Activated T-cell treated with anti-CD3 and anti-CD28 coated beads, Interleukin-2, amount 50 U/mL, for 48 hours (primary cell): ENCODE results near the gene ASTN2.

ENCODE experiments used
- DNase-seq, 2 experiments: peaks; one replicate each; pipeline ENCODE4 v3.0.0-alpha.2; 2020

Gene ASTN2

GRCh38 chr9:117234103-117234502, 180.8 kb downstream of the ASTN2 start:
- DNase-seq, result no peak

DNA sequence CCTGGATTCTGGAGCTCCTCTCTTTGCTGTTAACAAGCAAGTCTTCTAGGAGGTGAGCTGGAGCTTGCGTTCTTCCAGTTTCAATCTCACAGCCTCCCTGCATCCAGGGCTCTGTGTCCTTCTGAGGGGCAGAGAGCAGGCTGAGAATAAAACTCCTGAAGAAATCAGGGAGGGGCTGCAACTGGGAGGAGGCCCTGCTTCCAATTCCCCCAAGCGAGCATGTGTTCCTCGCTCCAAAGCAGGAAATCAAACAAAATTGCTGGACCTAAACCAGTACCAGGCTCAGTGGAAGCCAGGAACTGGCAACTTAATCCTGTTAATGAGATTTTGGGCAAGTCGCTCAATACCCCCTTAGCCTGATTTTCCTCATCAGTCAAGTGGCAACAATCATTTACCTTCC, 181.8 kb downstream of the ASTN2 start:
- no peak for DNase-seq

DNA sequence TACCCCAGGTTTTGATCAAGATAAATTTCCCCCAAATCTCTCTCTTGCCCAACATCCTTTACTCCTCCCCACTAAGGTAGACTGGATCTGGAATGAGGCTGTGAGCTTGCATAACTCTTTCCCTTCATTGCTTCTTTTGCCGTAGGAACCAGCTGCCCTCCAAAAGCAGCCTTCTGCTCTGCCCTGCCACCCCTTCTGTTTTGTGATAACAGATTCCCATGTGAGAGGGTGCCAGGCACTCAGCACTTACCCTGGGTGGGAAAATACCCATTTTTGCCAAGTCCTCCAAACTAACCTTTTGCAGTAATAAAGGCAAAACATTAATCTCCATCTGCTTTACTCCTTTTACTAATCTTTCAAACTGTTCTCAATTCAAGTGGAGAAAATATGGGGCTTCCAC, 182.6 kb downstream of the ASTN2 start:
- DNase-seq, result no peak

GRCh38 chr9:117231012-117231411, 183.8 kb downstream of the ASTN2 start:
- DNase-seq, result no peak

DNA sequence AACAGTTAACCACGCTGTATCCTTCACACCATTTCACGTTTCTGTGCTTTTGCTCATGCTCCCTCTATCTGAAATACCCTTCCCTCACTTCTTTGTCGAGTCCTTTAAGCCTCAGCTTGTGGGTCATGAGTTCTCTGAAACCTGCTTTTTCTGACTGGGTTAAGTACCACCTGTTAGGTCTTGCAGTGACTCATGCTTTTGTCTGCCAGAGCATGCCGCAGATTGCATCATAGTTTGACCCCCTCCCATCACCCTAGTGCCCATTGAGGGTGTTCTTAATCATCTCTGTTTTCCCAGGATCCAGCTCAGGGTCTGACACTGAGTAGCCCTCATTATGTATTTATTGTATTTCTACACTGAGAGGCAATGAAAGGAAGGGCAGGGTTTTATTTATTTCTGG, 190.2 kb downstream of the ASTN2 start:
- DNase-seq, result no peak

- no peak for DNase-seq
Measured at GRCh38 chr9:117218951-117219350, 195.9 kb downstream of the ASTN2 start.

- no peak for DNase-seq
Measured at GRCh38 chr9:117214416-117214815, 200.4 kb downstream of the ASTN2 start.

DNA sequence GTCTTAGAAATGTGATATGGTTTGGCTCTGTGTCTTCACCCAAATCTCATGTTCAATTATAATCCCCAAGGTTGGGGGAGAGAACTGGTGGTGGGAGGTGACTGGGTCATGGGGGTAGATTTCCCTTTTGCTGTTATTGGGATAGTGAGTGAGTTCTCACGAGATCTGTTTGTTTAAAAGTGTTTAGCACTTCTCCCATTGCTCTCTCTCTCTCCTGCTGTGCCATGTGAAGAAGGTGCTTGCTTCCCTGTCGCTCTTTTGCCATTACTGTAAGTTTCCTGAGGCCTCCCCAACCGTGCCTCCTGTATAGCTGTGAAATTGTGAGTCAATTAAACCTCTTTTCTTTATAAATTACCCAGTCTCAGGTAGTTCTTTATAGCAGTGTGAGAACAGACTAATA, 203.6 kb downstream of the ASTN2 start:
- no peak for DNase-seq

- DNase-seq, result no peak
Measured at GRCh38 chr9:117205806-117206205, 209.1 kb downstream of the ASTN2 start.

GRCh38 chr9:117204971-117205370, 209.9 kb downstream of the ASTN2 start:
- DNase-seq, result no peak

GRCh38 chr9:117191504-117192261, 223.2 kb downstream of the ASTN2 start:
- DNase-seq, result no peak

DNA sequence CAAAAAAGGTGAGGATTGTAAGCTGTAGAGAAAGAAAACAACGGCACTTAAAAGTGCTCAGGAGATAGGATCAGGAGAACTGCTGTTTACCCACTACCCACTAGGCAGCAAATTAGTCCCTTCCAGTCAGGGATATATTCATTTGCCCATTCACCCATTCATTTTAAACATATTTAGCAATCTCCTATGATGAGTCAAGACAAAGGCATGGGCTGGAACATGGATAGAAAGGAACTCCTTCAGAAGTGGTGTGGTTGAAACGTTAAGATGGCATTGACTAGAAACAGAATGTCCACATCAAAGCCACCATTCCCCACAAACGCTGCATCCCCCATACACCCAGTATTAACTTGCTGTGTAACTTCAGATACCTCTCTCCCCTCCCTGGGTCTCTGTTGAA, 225.7 kb downstream of the ASTN2 start:
- no peak for DNase-seq

DNA sequence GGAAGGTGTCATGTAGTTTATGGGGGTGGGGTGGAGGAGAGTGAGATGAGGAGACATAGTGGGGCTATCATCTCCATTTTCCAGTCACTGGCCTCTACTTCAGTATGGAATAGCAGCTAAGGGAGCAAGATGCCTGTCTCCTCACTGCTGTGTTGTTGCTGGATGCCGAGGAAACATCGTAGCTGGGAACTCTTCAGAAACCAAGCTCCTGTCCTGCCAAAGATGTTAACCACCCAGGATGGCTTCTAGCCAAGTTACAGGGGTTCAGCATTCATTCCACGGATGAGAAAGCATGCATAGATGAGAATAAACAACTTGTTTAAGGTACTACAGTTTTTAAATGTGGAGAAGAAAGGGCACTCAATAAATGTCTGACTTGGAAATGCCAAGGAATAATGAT, 226.5 kb downstream of the ASTN2 start:
- DNase-seq, result no peak

DNA sequence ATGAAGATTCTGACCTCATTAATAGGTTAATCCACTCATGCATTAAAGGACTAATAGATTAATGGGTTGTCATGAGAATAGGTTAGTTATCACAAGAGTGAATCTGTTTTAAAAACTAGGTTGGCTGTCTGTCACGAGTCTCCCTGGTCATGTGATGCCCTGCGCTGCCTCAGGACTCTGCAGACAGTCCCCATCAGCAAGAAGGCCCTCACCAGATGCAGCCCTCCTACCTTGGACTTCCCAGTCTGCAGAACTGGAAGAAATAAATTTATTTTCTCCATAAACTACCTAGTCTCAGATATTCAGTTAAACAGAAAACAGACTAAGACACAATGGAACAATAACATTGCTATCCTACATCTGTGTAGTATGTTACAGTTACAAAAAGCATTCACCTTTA, 227.4 kb downstream of the ASTN2 start:
- DNase-seq, result no peak

GRCh38 chr9:117184173-117184572, 230.7 kb downstream of the ASTN2 start:
- no peak for DNase-seq

- DNase-seq, result no peak
Measured at GRCh38 chr9:117182046-117182445, 232.8 kb downstream of the ASTN2 start.

GRCh38 chr9:117180896-117181445, 233.9 kb downstream of the ASTN2 start:
- no peak for DNase-seq

GRCh38 chr9:117178596-117179375, 236.1 kb downstream of the ASTN2 start:
- no peak for DNase-seq

GRCh38 chr9:117170567-117170966, 244.3 kb downstream of the ASTN2 start:
- DNase-seq, result no peak

- DNase-seq, result no peak
Measured at GRCh38 chr9:117169089-117169621, 245.7 kb downstream of the ASTN2 start.

GRCh38 chr9:117164512-117164911, 250.3 kb downstream of the ASTN2 start:
- no peak for DNase-seq

- no peak for DNase-seq
Measured at GRCh38 chr9:117160254-117160653, 254.6 kb downstream of the ASTN2 start.

- no peak for DNase-seq
Measured at GRCh38 chr9:117156771-117157535, 257.9 kb downstream of the ASTN2 start.
